Progenitor cell of endocrine pancreas (in vitro differentiated cells): ENCODE measurements around the gene COG2. TPM values are rescaled to one million over a fixed set of nuclear protein-coding genes. Genes with fewer than 3 reads are reported as not detected.

Experiments
- DNase-seq: peaks from one replicate; pipeline ENCODE4 v3.0.0; 2021; ENCODE audit warnings: low spot score; ENCODE audit not compliant: unreplicated experiment
- H3K27ac Mint-ChIP-seq: 2 replicates; pipeline ENCODE4 v1.8.0; 2021; ENCODE audit warnings: mild to moderate bottlenecking, moderate library complexity, mixed read lengths
- H3K27me3 Mint-ChIP-seq: 2 replicates; pipeline ENCODE4 v1.8.0; 2021; ENCODE audit warnings: mixed read lengths
- H3K36me3 Mint-ChIP-seq: 2 replicates; pipeline ENCODE4 v1.8.0; 2022; ENCODE audit warnings: mixed read lengths; ENCODE audit not compliant: insufficient read depth
- H3K4me1 Mint-ChIP-seq: 2 replicates; pipeline ENCODE4 v1.8.0; 2021; ENCODE audit warnings: low read depth, mixed read lengths
- H3K4me3 Mint-ChIP-seq: 2 replicates; pipeline ENCODE4 v1.8.0; 2021; ENCODE audit warnings: low read depth, mild to moderate bottlenecking, moderate library complexity, mixed read lengths
- H3K9me3 Mint-ChIP-seq: 2 replicates; pipeline ENCODE4 v1.8.0; 2021; ENCODE audit warnings: low read depth, mixed read lengths
- total RNA-seq: library from RNA; stranded (reverse); gene quantifications from 2 replicates; pipeline ENCODE4 v1.2.1, GENCODE V29; 2021
- TF ChIP-seq, protein P1 (sequence below): fragments of 200-600 bp; sonication (generic); IDR thresholded peaks from one replicate; pipeline ENCODE4 v1.5.0; 2021; ENCODE audit warnings: antibody characterized with exemption, mild to moderate bottlenecking; ENCODE audit not compliant: unreplicated experiment

The COG2 gene
- total RNA-seq, 1 donor from 2014 or later: 45.2 TPM

DNA sequence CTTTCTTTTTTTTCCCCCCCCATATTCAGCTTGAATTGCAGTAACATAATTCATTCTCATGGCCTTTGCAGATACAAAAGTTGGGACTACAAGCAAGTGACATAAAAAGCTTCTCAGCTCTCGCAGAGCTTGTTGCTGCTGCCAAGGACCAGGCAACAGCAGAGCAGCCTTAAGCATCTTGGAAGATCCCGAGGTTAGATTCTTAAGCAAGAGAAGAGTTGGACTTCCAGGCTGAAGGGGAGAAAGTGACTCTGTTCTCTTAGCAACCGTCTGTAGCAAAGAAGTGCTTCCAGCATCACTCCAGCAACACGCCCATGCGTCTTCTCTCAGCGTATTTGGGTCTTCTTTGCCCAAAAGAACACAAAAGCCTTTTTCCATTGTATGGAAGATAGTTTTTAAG lies 50.9 kb downstream of the COG2 start:
- Mint-ChIP-seq H3K36me3 (peaks cover 19% of the 10 kb centered on the region), H3K4me1 (no peaks in the 10 kb centered on the region), H3K27ac (no peak overlapping the region), H3K4me3 (no peak overlapping the region), H3K27me3 (no peaks in the 10 kb centered on the region), H3K9me3 (no peaks in the 10 kb centered on the region)
- TF ChIP-seq, protein P1, sequence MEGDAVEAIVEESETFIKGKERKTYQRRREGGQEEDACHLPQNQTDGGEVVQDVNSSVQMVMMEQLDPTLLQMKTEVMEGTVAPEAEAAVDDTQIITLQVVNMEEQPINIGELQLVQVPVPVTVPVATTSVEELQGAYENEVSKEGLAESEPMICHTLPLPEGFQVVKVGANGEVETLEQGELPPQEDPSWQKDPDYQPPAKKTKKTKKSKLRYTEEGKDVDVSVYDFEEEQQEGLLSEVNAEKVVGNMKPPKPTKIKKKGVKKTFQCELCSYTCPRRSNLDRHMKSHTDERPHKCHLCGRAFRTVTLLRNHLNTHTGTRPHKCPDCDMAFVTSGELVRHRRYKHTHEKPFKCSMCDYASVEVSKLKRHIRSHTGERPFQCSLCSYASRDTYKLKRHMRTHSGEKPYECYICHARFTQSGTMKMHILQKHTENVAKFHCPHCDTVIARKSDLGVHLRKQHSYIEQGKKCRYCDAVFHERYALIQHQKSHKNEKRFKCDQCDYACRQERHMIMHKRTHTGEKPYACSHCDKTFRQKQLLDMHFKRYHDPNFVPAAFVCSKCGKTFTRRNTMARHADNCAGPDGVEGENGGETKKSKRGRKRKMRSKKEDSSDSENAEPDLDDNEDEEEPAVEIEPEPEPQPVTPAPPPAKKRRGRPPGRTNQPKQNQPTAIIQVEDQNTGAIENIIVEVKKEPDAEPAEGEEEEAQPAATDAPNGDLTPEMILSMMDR: no peak
- DNase-seq: no peak

DNA sequence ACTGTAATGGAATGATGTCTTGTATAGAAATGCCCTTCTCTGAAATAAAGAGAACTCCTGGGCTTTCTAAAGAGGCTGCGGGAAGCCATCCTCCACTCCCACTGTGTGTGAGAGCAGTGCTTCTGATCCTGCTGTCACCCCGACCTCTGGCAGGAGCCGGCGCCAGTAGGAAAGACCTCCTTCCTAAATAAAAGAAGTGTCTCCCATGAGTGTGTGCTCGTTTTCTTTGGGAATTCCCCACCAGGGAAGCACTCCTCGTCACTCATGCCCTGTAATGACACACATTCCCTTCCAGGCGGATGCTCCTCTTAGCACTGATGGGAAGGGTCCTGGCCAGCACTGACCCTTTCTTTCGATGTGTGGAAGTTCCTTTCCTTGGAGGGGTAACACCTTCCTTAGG lies 51.5 kb downstream of the COG2 start:
- peak overlapping the region; percentile 39 for H3K27ac Mint-ChIP-seq

DNA sequence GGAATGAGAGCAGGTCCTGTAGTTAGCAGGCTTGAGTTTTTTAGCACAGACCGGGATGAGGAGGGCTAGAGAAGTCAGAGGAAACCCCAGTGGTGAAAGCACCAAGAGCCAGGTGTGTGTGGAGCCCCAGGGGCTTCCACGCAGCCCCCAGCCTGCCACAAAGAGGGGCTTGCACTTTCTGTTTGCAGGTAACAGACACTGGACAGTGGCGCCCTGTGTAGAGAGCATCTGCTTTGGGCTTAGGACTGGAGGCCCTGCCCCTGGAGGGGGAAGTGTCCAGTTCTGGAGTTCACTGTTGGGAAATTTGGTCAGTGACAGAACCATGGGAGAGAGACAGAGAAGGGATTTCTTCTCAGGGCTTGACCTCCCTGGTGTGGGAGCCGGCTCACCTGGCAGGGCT lies 52.2 kb downstream of the COG2 start:
- Mint-ChIP-seq H3K4me1 (no peaks in the 10 kb centered on the region), H3K27ac (no peak overlapping the region), H3K9me3 (no peaks in the 10 kb centered on the region), H3K27me3 (no peaks in the 10 kb centered on the region), H3K36me3 (peaks cover 17% of the 10 kb centered on the region), H3K4me3 (no peak overlapping the region)
- TF ChIP-seq, protein P1: no peak
- DNase-seq: no peak

More for the DNA sequence above, 51.5 kb downstream of the COG2 start:
- H3K36me3 Mint-ChIP-seq: peaks cover 17% of the 10 kb centered on the region
- no peaks in the 10 kb centered on the region for H3K4me1 Mint-ChIP-seq
- no peak for DNase-seq
- TF ChIP-seq, protein P1: no peak
- no peaks in the 10 kb centered on the region for H3K27me3 Mint-ChIP-seq
- H3K9me3 Mint-ChIP-seq: no peaks in the 10 kb centered on the region
- H3K4me3 Mint-ChIP-seq: no peak overlapping the region

DNA sequence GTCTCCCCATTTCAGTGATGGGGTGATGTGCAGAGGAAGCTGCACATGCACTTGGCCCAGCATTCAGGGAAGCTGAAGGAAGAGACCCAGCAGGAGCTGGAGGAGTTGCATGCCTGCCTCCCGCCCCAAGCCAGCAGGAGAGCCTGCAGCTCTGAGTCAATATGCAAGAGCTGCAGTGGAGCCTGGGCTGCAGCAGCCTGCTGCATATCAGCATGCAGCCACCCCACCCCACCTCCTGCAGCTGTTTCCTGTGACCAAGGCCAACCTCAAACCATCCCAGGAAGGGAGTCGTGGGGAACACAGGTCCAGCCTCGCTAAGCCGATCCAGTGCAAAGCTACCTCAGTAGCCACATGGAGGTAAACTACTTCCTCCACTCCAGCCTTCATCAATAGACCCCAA lies 52.7 kb downstream of the COG2 start:
- peaks cover 14% of the 10 kb centered on the region for H3K36me3 Mint-ChIP-seq
- no peaks in the 10 kb centered on the region for H3K27me3 Mint-ChIP-seq
- no peaks in the 10 kb centered on the region for H3K9me3 Mint-ChIP-seq
- H3K27ac Mint-ChIP-seq: no peak overlapping the region
- H3K4me3 Mint-ChIP-seq: no peak overlapping the region
- TF ChIP-seq, protein P1: no peak
- no peaks in the 10 kb centered on the region for H3K4me1 Mint-ChIP-seq
- DNase-seq: no peak

DNA sequence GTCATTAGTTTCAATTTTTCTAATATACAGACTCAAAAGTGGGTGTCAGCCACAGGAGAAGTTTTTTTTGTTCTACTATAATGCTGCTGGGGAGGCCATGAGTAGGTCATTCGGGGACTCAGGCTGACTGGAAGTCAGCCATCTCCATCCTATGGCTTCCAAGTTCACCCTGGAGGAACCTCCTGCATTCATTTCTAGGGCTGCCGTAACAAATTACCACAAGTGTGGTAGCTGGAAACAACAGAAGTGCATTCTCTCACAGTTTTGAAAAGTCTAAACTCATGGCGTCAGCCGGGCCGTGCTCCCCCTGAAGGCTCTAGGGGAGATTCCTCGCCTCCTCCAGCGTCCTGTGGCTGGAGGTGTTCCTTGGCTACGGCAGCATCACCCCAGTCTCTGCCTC lies 53.9 kb downstream of the COG2 start:
- Mint-ChIP-seq H3K4me1 (no peaks in the 10 kb centered on the region), H3K36me3 (peaks cover 10% of the 10 kb centered on the region), H3K27me3 (no peaks in the 10 kb centered on the region), H3K4me3 (no peak overlapping the region), H3K9me3 (no peaks in the 10 kb centered on the region), H3K27ac (no peak overlapping the region)
- DNase-seq: no peak
- TF ChIP-seq, protein P1: no peak
